ENCODE data around the gene PTH2. TPM values are rescaled to one million over a fixed set of nuclear protein-coding genes. Genes with fewer than 3 reads are reported as not detected.

Gene PTH2
- total RNA-seq, 1 donor from 2014 or later: not detected

DNA sequence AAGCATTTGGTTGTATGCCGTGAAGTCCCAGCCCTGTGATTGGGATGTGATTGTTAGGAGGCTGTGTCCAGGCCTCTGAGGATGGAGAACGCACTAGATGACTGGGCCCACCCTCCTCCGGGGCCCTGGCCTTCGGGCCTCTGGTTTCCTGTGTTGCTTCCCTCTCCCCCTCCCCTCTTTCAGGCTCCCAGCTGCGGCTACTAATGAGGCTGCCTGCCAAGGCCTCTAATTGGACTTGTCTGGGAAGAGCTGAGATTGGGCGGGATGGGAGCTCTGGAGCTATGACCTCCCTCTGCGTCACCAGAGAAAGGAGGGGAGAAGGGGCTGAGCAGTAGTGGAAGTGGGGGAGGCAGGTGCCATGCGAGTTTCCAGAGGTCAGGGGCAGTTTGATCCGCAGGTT lies 9.9 kb downstream of the PTH2 start:
- Mint-ChIP-seq H3K27ac (ENCODE audit: unreplicated experiment) (no peak overlapping the region), H3K27me3 (ENCODE audit: low read depth, unreplicated experiment) (peaks cover 62% of the 10 kb centered on the region), H3K4me3 (ENCODE audit: unreplicated experiment) (no peak overlapping the region), H3K36me3 (ENCODE audit: low read depth, unreplicated experiment) (no peaks in the 10 kb centered on the region), H3K4me1 (ENCODE audit: low read depth, unreplicated experiment) (no peaks in the 10 kb centered on the region), H3K9me3 (ENCODE audit: unreplicated experiment) (no peaks in the 10 kb centered on the region)
- H2AFZ ChIP-seq (ENCODE audit: low read depth, low read length): no peak overlapping the region
- H3K9me3 ChIP-seq (ENCODE audit: insufficient read depth, low read depth, low read length): no peaks in the 10 kb centered on the region
- TF ChIP-seq, protein P1, sequence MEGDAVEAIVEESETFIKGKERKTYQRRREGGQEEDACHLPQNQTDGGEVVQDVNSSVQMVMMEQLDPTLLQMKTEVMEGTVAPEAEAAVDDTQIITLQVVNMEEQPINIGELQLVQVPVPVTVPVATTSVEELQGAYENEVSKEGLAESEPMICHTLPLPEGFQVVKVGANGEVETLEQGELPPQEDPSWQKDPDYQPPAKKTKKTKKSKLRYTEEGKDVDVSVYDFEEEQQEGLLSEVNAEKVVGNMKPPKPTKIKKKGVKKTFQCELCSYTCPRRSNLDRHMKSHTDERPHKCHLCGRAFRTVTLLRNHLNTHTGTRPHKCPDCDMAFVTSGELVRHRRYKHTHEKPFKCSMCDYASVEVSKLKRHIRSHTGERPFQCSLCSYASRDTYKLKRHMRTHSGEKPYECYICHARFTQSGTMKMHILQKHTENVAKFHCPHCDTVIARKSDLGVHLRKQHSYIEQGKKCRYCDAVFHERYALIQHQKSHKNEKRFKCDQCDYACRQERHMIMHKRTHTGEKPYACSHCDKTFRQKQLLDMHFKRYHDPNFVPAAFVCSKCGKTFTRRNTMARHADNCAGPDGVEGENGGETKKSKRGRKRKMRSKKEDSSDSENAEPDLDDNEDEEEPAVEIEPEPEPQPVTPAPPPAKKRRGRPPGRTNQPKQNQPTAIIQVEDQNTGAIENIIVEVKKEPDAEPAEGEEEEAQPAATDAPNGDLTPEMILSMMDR (IDR thresholded peaks at IDR 0.05; ENCODE audit: insufficient read depth, low read depth, low read length): no peak
- TF ChIP-seq EZH2 (IDR thresholded peaks at IDR 0.05; ENCODE audit: insufficient read depth, low read length): no peak
- FAIRE-seq (no peak), DNase-seq (ENCODE audit: low read depth) (peak; percentile 15)
- H3K4me2 ChIP-seq (ENCODE audit: low read length): no peak overlapping the region
- H3K4me1 ChIP-seq (ENCODE audit: insufficient read depth, low read length): no peaks in the 10 kb centered on the region
- H3K9ac ChIP-seq (ENCODE audit: low read length): no peak overlapping the region
- H3K36me3 ChIP-seq (ENCODE audit: insufficient read depth, low read length): no peaks in the 10 kb centered on the region
- H3K27ac ChIP-seq (ENCODE audit: low read depth, low read length): no peak overlapping the region
- H4K20me1 ChIP-seq (ENCODE audit: insufficient read depth, low read length): no peaks in the 10 kb centered on the region
- H3K27me3 ChIP-seq (ENCODE audit: insufficient read depth, low read length): peaks cover 14% of the 10 kb centered on the region
- no peak overlapping the region for H3K4me3 ChIP-seq (ENCODE audit: insufficient read depth, low read depth, low read length)
- H3K79me2 ChIP-seq (ENCODE audit: insufficient read depth, low read length): no peaks in the 10 kb centered on the region

GRCh38 chr19:49411681-49412326 lies 11.4 kb downstream of the PTH2 start:
- H3K36me3 ChIP-seq (ENCODE audit: insufficient read depth, low read length): no peaks in the 10 kb centered on the region
- H3K9ac ChIP-seq (ENCODE audit: low read length): no peak overlapping the region
- H3K4me1 ChIP-seq (ENCODE audit: insufficient read depth, low read length): no peaks in the 10 kb centered on the region
- Mint-ChIP-seq H3K9me3 (ENCODE audit: unreplicated experiment) (no peaks in the 10 kb centered on the region), H3K4me1 (ENCODE audit: low read depth, unreplicated experiment) (no peaks in the 10 kb centered on the region), H3K27ac (ENCODE audit: unreplicated experiment) (no peak overlapping the region), H3K27me3 (ENCODE audit: low read depth, unreplicated experiment) (peaks cover 52% of the 10 kb centered on the region), H3K36me3 (ENCODE audit: low read depth, unreplicated experiment) (peaks cover 4% of the 10 kb centered on the region), H3K4me3 (ENCODE audit: unreplicated experiment) (no peak overlapping the region)
- no peak overlapping the region for H3K27ac ChIP-seq (ENCODE audit: low read depth, low read length)
- H3K4me3 ChIP-seq (ENCODE audit: insufficient read depth, low read depth, low read length): no peak overlapping the region
- H4K20me1 ChIP-seq (ENCODE audit: insufficient read depth, low read length): no peaks in the 10 kb centered on the region
- no peaks in the 10 kb centered on the region for H3K9me3 ChIP-seq (ENCODE audit: insufficient read depth, low read depth, low read length)
- no peak for DNase-seq (ENCODE audit: low read depth)
- TF ChIP-seq, protein P1 (IDR thresholded peaks at IDR 0.05; ENCODE audit: insufficient read depth, low read depth, low read length): no peak
- TF ChIP-seq EZH2 (IDR thresholded peaks at IDR 0.05; ENCODE audit: insufficient read depth, low read length): no peak
- FAIRE-seq: no peak
- no peak overlapping the region for H3K4me2 ChIP-seq (ENCODE audit: low read length)
- H3K79me2 ChIP-seq (ENCODE audit: insufficient read depth, low read length): no peaks in the 10 kb centered on the region
- no peaks in the 10 kb centered on the region for H3K27me3 ChIP-seq (ENCODE audit: insufficient read depth, low read length)
- no peak overlapping the region for H2AFZ ChIP-seq (ENCODE audit: low read depth, low read length)

GRCh38 chr19:49409441-49410029 lies 13.7 kb downstream of the PTH2 start:
- H2AFZ ChIP-seq (ENCODE audit: low read depth, low read length): no peak overlapping the region
- no peak for TF ChIP-seq EZH2 (IDR thresholded peaks at IDR 0.05; ENCODE audit: insufficient read depth, low read length)
- TF ChIP-seq, protein P1 (IDR thresholded peaks at IDR 0.05; ENCODE audit: insufficient read depth, low read depth, low read length): no peak
- H3K4me2 ChIP-seq (ENCODE audit: low read length): no peak overlapping the region
- H3K9me3 ChIP-seq (ENCODE audit: insufficient read depth, low read depth, low read length): no peaks in the 10 kb centered on the region
- no peaks in the 10 kb centered on the region for H3K4me1 ChIP-seq (ENCODE audit: insufficient read depth, low read length)
- Mint-ChIP-seq H3K4me3 (ENCODE audit: unreplicated experiment) (no peak overlapping the region), H3K27me3 (ENCODE audit: low read depth, unreplicated experiment) (peaks cover 42% of the 10 kb centered on the region), H3K4me1 (ENCODE audit: low read depth, unreplicated experiment) (no peaks in the 10 kb centered on the region), H3K9me3 (ENCODE audit: unreplicated experiment) (no peaks in the 10 kb centered on the region), H3K27ac (ENCODE audit: unreplicated experiment) (peak overlapping the region; percentile 53), H3K36me3 (ENCODE audit: low read depth, unreplicated experiment) (peaks cover 4% of the 10 kb centered on the region)
- no peaks in the 10 kb centered on the region for H3K27me3 ChIP-seq (ENCODE audit: insufficient read depth, low read length)
- H3K79me2 ChIP-seq (ENCODE audit: insufficient read depth, low read length): no peaks in the 10 kb centered on the region
- H3K27ac ChIP-seq (ENCODE audit: low read depth, low read length): no peak overlapping the region
- FAIRE-seq (no peak), DNase-seq (ENCODE audit: low read depth) (no peak)
- H3K4me3 ChIP-seq (ENCODE audit: insufficient read depth, low read depth, low read length): no peak overlapping the region
- no peaks in the 10 kb centered on the region for H4K20me1 ChIP-seq (ENCODE audit: insufficient read depth, low read length)
- no peaks in the 10 kb centered on the region for H3K36me3 ChIP-seq (ENCODE audit: insufficient read depth, low read length)
- no peak overlapping the region for H3K9ac ChIP-seq (ENCODE audit: low read length)
